Spleen (tissue), 3 donors: ENCODE results near the gene CCAR1.

Experiments
- POLR2A ChIP-seq, 3 donors: fragments of 450-650 bp; IDR thresholded peaks; one replicate each; pipeline ENCODE4 v1.5.1; 2017; ENCODE audit warnings: antibody characterized with exemption in 3 of 3, mild to moderate bottlenecking in 1 of 3
- POLR2AphosphoS5 ChIP-seq, 3 donors: sonication (generic); formaldehyde crosslinking; IDR thresholded peaks; one replicate each; pipeline ENCODE4 v1.5.1; 2017; ENCODE audit warnings: antibody characterized with exemption in 3 of 3

DNA sequence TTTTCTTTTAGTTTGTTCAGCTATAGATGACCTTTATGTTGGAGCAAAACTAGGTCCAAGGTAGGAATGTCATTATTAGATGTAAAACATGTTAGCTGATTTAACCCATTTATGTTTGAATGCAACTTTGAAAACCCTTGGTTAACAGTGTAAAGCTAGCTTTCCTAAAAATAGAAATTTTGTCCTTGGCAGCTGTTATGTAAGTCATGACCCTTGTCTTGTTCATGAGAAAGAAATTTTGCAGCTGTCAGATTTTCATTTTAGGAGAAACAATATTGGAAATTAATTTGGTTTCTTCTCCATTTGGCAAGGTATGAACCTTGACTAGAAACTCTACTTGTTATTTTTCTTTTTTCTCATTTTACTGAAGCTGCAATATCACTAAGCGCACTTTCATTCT lies 23.9 kb upstream of the CCAR1 start:
- TF ChIP-seq POLR2A (IDR thresholded peaks at IDR 0.05) (no peak), POLR2AphosphoS5 (IDR thresholded peaks at IDR 0.05) (no peak)
